ENCODE results near the gene WDFY2. TPM values are rescaled to one million over a fixed set of nuclear protein-coding genes. Genes with fewer than 3 reads are reported as not detected.

WDFY2 gene
- total and polyA plus RNA-seq, 10 of the 15 experiments (the other 5 are each of a cell fraction or from before 2014, with no cell fraction given), result 2.1 to 13.0 (median 8.1) TPM

- TSS peak; percentile 86 for BruUV-seq (replicated peaks)
- ChIA-PET SMC1A (ENCODE audit: uncharacterized antibody, unreplicated experiment) (interaction anchor here (0.7 to 4.5 kb wide), 8 partner anchors 9 to 677 kb away, joined by 3 to 26 read pairs (median 4); no protein-coding TSS in a partner anchor), RAD21 (ENCODE audit: unreplicated experiment) (interaction anchor here (1.1 to 10.2 kb wide), 5 partner anchors 8 to 368 kb away, joined by 3 to 59 read pairs (median 5); partner anchors contain the start of gene INTS6), CTCF (interaction anchor here (0.7 to 4.7 kb wide), 9 partner anchors 8 to 678 kb away, joined by 3 to 14 read pairs (median 6); no protein-coding TSS in a partner anchor), POLR2A (interaction anchor here (0.7 to 1.1 kb wide), 3 partner anchors 13 to 352 kb away, joined by 3 to 4 read pairs (median 3); no protein-coding TSS in a partner anchor)
- intact Hi-C loops (cut with micrococcal nuclease; ENCODE audit: unreplicated experiment) (loop anchor here (2.0 kb wide), 1 partner anchor 218 kb away; the partner anchor contains the start of gene WDFY2), in situ Hi-C loops (cut with MboI) (no loop called here)
- Histone ChIP-seq H3K4me2 (ENCODE audit: control insufficient read depth, insufficient read depth) (peak overlapping the region; percentile 95), H2AFZ (ENCODE audit: control insufficient read depth, low read depth, low read length) (peak overlapping the region; percentile 89), H3K4me1 (ENCODE audit: control insufficient read depth, insufficient read depth, low read length) (peaks cover 17% of the 10 kb centered on the region), H3K9me3 (replicated peaks; ENCODE audit: control insufficient read depth, insufficient read depth, low read length) (no peaks in the 10 kb centered on the region), H3K36me3 (ENCODE audit: control insufficient read depth in 2 of 2, insufficient read depth in 2 of 2, low read length in 1 of 2) (no peaks in the 10 kb centered on the region), H3K4me3 (peak overlapping the region; percentile 82), H3K9ac (ENCODE audit: control insufficient read depth, insufficient read depth, low read length) (peak overlapping the region; percentile 90), H3K27ac (ENCODE audit: control insufficient read depth, insufficient read depth) (peak overlapping the region; percentile 91), H4K20me1 (ENCODE audit: control insufficient read depth, insufficient read depth) (no peaks in the 10 kb centered on the region), H3K79me2 (ENCODE audit: control insufficient read depth, insufficient read depth, low read length) (no peaks in the 10 kb centered on the region; the same call in 1 of the 2 replicates), H3K27me3 (replicated peaks in 1 of 2; ENCODE audit: control insufficient read depth in 2 of 2, insufficient read depth in 2 of 2, low read length in 1 of 2) (no peaks in the 10 kb centered on the region)
- FAIRE-seq (no peak), ATAC-seq (peak; percentile 1), DNase-seq (ENCODE audit: low read depth, low spot score) (no peak)
- no peak for TF ChIP-seq YY1 (IDR thresholded peaks at IDR 0.05; ENCODE audit: low read depth, low read length)
- TF ChIP-seq, protein P1, sequence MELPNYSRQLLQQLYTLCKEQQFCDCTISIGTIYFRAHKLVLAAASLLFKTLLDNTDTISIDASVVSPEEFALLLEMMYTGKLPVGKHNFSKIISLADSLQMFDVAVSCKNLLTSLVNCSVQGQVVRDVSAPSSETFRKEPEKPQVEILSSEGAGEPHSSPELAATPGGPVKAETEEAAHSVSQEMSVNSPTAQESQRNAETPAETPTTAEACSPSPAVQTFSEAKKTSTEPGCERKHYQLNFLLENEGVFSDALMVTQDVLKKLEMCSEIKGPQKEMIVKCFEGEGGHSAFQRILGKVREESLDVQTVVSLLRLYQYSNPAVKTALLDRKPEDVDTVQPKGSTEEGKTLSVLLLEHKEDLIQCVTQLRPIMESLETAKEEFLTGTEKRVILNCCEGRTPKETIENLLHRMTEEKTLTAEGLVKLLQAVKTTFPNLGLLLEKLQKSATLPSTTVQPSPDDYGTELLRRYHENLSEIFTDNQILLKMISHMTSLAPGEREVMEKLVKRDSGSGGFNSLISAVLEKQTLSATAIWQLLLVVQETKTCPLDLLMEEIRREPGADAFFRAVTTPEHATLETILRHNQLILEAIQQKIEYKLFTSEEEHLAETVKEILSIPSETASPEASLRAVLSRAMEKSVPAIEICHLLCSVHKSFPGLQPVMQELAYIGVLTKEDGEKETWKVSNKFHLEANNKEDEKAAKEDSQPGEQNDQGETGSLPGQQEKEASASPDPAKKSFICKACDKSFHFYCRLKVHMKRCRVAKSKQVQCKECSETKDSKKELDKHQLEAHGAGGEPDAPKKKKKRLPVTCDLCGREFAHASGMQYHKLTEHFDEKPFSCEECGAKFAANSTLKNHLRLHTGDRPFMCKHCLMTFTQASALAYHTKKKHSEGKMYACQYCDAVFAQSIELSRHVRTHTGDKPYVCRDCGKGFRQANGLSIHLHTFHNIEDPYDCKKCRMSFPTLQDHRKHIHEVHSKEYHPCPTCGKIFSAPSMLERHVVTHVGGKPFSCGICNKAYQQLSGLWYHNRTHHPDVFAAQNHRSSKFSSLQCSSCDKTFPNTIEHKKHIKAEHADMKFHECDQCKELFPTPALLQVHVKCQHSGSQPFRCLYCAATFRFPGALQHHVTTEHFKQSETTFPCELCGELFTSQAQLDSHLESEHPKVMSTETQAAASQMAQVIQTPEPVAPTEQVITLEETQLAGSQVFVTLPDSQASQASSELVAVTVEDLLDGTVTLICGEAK (IDR thresholded peaks at IDR 0.05; ENCODE audit: borderline replicate concordance), result peak; percentile 35; the same call in 1 of the 2 replicates
- WGBS (ENCODE audit: insufficient coverage, insufficient replicate concordance, low lambda C conversion rate, missing lambda C conversion rate), result 11% methylated on average over 9 of the region's 9 CpGs
Measured at GRCh38 chr13:51802631-51803418, 218.6 kb downstream of the WDFY2 start.

Data from GM12878 (cell line).